Endothelial cell of umbilical vein (primary cell): ENCODE measurements around the gene TTBK1. TPM values are rescaled to one million over a fixed set of nuclear protein-coding genes. Genes with fewer than 3 reads are reported as not detected.

Experiments
- BruUV-seq: library from RNA; stranded (reverse); fragments of 400-500 nt; replicated peaks from 2 replicates; lab custom pipeline; 2021; lab: Mats Ljungman, UMichigan
- CTCF ChIA-PET: fragments of 300-600, 350-600 bp; sonication (Branson Sonifier 250); formaldehyde crosslinking; loops from one replicate; lab custom pipeline; 2021; ENCODE audit warnings: antibody characterized with exemption, inconsistent platforms; lab: Charles Lee
- POLR2A ChIA-PET: fragments of 300-600, 350-600 bp; sonication (Branson Sonifier 250); formaldehyde crosslinking; loops from one replicate; lab custom pipeline; 2021; ENCODE audit warnings: antibody characterized with exemption, inconsistent platforms; lab: Charles Lee
- DNase-seq: peaks from one replicate; pipeline ENCODE4 v3.0.0-alpha.2; 2011; ENCODE audit warnings: low read depth, low spot score
- FAIRE-seq: peaks from 2 replicates; lab custom pipeline; 2011; peaks lifted over from hg19 to GRCh38; lab: Jason Lieb, UNC
- H2AFZ ChIP-seq: 2 replicates; pipeline ENCODE4 v1.6.0; 2012; ENCODE audit warnings: low read depth, low read length, control low read depth, inconsistent platforms
- H3K27ac ChIP-seq: 2 replicates; pipeline ENCODE4 v1.5.1; 2011; ENCODE audit warnings: low read depth, mild to moderate bottlenecking, control low read depth, low read length, moderate library complexity; ENCODE audit not compliant: insufficient read depth
- H3K27me3 ChIP-seq, 2 experiments: 2 replicates each; pipeline versions ENCODE4 v1.6.0 to v1.6.1; 2011; ENCODE audit warnings: low read length in 2 of 2, mixed read lengths in 1 of 2; ENCODE audit not compliant: control insufficient read depth in 2 of 2, insufficient read depth in 2 of 2
- H3K36me3 ChIP-seq, 2 experiments: 2 replicates in 1 of 2; 3 replicates in 1 of 2; pipeline ENCODE4 v1.5.1; 2011; ENCODE audit warnings: low read length in 2 of 2, mild to moderate bottlenecking in 1 of 2, moderate library complexity in 1 of 2; ENCODE audit not compliant: control insufficient read depth in 2 of 2, insufficient read depth in 2 of 2; ENCODE audit errors: extremely low read depth in 1 of 2
- H3K4me1 ChIP-seq: 3 replicates; pipeline ENCODE4 v1.5.1; 2011; ENCODE audit warnings: mild to moderate bottlenecking, low read length; ENCODE audit not compliant: control insufficient read depth, insufficient read depth; ENCODE audit errors: extremely low read depth
- H3K4me2 ChIP-seq: 2 replicates; pipeline ENCODE4 v1.6.1; 2011; ENCODE audit warnings: low read length, control low read depth, mixed read lengths; ENCODE audit not compliant: insufficient read depth
- H3K4me3 ChIP-seq, 3 experiments: fragments of 200-600 bp in 1 of 3; sonication (generic), shearing (Covaris generic) in 1 of 3; replicated peaks in 1 of 3; 2 replicates each; pipeline ENCODE4 v1.5.1; 2011 to 2016; ENCODE audit warnings: control low read depth in 3 of 3, low read length in 3 of 3, mild to moderate bottlenecking in 2 of 3, inconsistent platforms in 1 of 3, low read depth in 1 of 3, moderate library complexity in 1 of 3; ENCODE audit not compliant: insufficient read depth in 1 of 3
- H3K79me2 ChIP-seq: 2 replicates; pipeline ENCODE4 v1.6.0; 2012; ENCODE audit warnings: low read length, inconsistent platforms; ENCODE audit not compliant: control insufficient read depth, insufficient read depth
- H3K9ac ChIP-seq: replicated peaks from 2 replicates; pipeline ENCODE3; 2011; ENCODE audit warnings: low read length, control low read depth; ENCODE audit not compliant: insufficient read depth; ENCODE audit errors: extremely low read depth
- H3K9me1 ChIP-seq: replicated peaks from 3 replicates; pipeline ENCODE4 v1.6.0; 2011; ENCODE audit warnings: mild to moderate bottlenecking, low read length; ENCODE audit not compliant: control insufficient read depth, insufficient read depth; ENCODE audit errors: extremely low read depth
- H3K9me3 ChIP-seq: replicated peaks from 2 replicates; pipeline ENCODE4 v1.5.1; 2012; ENCODE audit warnings: low read length, inconsistent platforms; ENCODE audit not compliant: control insufficient read depth, insufficient read depth
- H4K20me1 ChIP-seq: replicated peaks from 2 replicates; pipeline ENCODE3; 2011; ENCODE audit warnings: mild to moderate bottlenecking, low read length; ENCODE audit not compliant: control insufficient read depth, insufficient read depth; ENCODE audit errors: extremely low read depth
- EZH2 ChIP-seq: IDR thresholded peaks from 2 replicates; pipeline ENCODE4 v1.6.1; 2012; ENCODE audit warnings: borderline replicate concordance, low read depth, mild to moderate bottlenecking, moderate library complexity, low read length, inconsistent platforms; ENCODE audit not compliant: severe bottlenecking
- FOS ChIP-seq: IDR thresholded peaks from 2 replicates; pipeline ENCODE4 v1.6.1; 2011; ENCODE audit warnings: mild to moderate bottlenecking, low read length, moderate library complexity, borderline replicate concordance; ENCODE audit not compliant: insufficient read depth
- GATA2 ChIP-seq: IDR thresholded peaks from 2 replicates; pipeline ENCODE4 v1.7.0; 2011; ENCODE audit warnings: low read depth, mild to moderate bottlenecking, moderate library complexity, mixed read lengths, low read length; ENCODE audit not compliant: insufficient read length, insufficient read depth
- JUN ChIP-seq: IDR thresholded peaks from 2 replicates; pipeline ENCODE4 v1.6.1; 2011; ENCODE audit warnings: borderline replicate concordance, low read depth; ENCODE audit not compliant: insufficient read length, insufficient read depth
- MAX ChIP-seq: IDR thresholded peaks from 2 replicates; pipeline ENCODE4 v1.6.1; 2011; ENCODE audit not compliant: insufficient read depth, insufficient read length
- MYC ChIP-seq: IDR thresholded peaks from one replicate; pipeline ENCODE4 v1.6.1; 2011; ENCODE audit warnings: mild to moderate bottlenecking, low read depth, low read length
- POLR2A ChIP-seq: IDR thresholded peaks from 2 replicates; pipeline ENCODE4 v1.6.1; 2012; ENCODE audit warnings: low read depth, mild to moderate bottlenecking, control low read depth, low read length
- POLR2AphosphoS5 ChIP-seq: IDR thresholded peaks from 2 replicates; pipeline ENCODE4 v1.6.1; 2012; ENCODE audit warnings: low read depth, mild to moderate bottlenecking, control low read depth, low read length, moderate library complexity; ENCODE audit not compliant: insufficient read depth
- dilution Hi-C: fragments of 300-500 bp; cut with MboI; formaldehyde crosslinking; loops from one replicate; pipeline ENCODE4 v1.15.0; 2019; ENCODE audit warnings: low sequenced_read_pairs; ENCODE audit not compliant: extremely low pct_ligation_motif_present
- intact Hi-C: fragments of 100-400 bp; cut with micrococcal nuclease; formaldehyde crosslinking; loops from one replicate; pipeline ENCODE4 v1.10.0; 2022
- polyA plus RNA-seq, 4 experiments: library from polyadenylated mRNA; depleted of rRNA in 3 of 4; stranded (reverse) in 3 of 4; unstranded in 1 of 4; fragments of >200 nt; gene quantifications; 2 replicates each; pipeline versions ENCODE4 v1.2.1 to v1.2.3, GENCODE V29; 2011 to 2012; ENCODE audit warnings: missing spikeins in 1 of 4
- total RNA-seq: library from RNA; stranded (reverse); gene quantifications from 2 replicates; pipeline ENCODE4 v1.2.3, GENCODE V29; 2021
- TF ChIP-seq, protein P1 (sequence below), 2 donors: IDR thresholded peaks; 1 replicate in 1 of 2; 2 replicates in 1 of 2; pipeline ENCODE4 v1.5.1; 2011; ENCODE audit warnings: low read length in 2 of 2, mild to moderate bottlenecking in 2 of 2, moderate library complexity in 2 of 2, control low read depth in 1 of 2, inconsistent platforms in 1 of 2, low read depth in 1 of 2; ENCODE audit not compliant: insufficient read depth in 1 of 2; ENCODE audit errors: extremely low read depth in 1 of 2

Gene TTBK1
- total and polyA plus RNA-seq, 2 donors (not counting 3 experiments of a cell fraction or from before 2014, with no cell fraction given), result 0.06 TPM; not detected in 1

DNA sequence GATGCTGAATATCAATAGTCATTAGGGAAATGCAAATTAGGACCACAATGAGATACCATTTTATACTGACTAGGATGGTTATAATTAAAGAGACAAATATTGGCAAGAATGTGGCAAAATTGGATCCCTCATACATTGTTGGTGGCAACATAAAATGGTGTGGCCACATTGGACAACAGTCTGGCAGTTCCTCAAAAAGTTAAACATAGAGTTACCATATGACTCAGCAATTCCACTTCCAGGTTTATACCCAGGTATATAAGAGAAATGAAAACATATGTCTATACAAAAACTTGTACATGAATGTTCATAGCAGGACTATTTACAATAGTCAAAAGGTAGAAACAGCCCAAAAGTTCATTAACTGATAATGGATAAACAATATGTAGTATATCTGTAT lies 67.3 kb downstream of the TTBK1 start:
- no peak overlapping the region for H3K4me3 ChIP-seq
- H4K20me1 ChIP-seq, result no peaks in the 10 kb centered on the region
- H3K9me3 ChIP-seq, result no peaks in the 10 kb centered on the region
- no peaks in the 10 kb centered on the region for H3K36me3 ChIP-seq
- H3K9me1 ChIP-seq, result no peaks in the 10 kb centered on the region
- ChIA-PET CTCF (interaction anchor here (1.4 kb wide), 1 partner anchor 47 kb away, joined by 4 read pairs; no protein-coding TSS in a partner anchor), POLR2A (no interaction called here)
- H3K4me2 ChIP-seq, result no peak overlapping the region
- peaks cover 13 to 16% of the 10 kb centered on the region in 2 experiments for H3K27me3 ChIP-seq
- intact Hi-C loops (no loop called here), dilution Hi-C loops (no loop called here)
- no peak overlapping the region for H2AFZ ChIP-seq
- H3K27ac ChIP-seq, result no peak overlapping the region
- BruUV-seq, result no TSS peak
- no peak for FAIRE-seq
- H3K9ac ChIP-seq, result no peak overlapping the region
- TF ChIP-seq POLR2A, result no peak
- TF ChIP-seq EZH2, result no peak
- TF ChIP-seq MYC, result no peak
- no peak for TF ChIP-seq JUN
- TF ChIP-seq POLR2AphosphoS5, result no peak
- H3K79me2 ChIP-seq, result no peaks in the 10 kb centered on the region
- peaks cover 8% of the 10 kb centered on the region for H3K4me1 ChIP-seq
- no peak for DNase-seq

- no peaks in the 10 kb centered on the region for H3K36me3 ChIP-seq
- CTCF ChIA-PET, result interaction anchor here (1.4 kb wide), 1 partner anchor 48 kb away, joined by 4 read pairs; no protein-coding TSS in a partner anchor
- no peak for FAIRE-seq
- dilution Hi-C loops, result no loop called here
- H3K9me1 ChIP-seq, result no peaks in the 10 kb centered on the region
- POLR2A ChIA-PET, result no interaction called here
- no peak for DNase-seq
- no peak overlapping the region for H3K27ac ChIP-seq
- TF ChIP-seq GATA2 (no peak), POLR2A (no peak), POLR2AphosphoS5 (no peak), MYC (no peak), EZH2 (no peak), JUN (no peak), MAX (no peak), FOS (no peak)
- TF ChIP-seq, protein P1, sequence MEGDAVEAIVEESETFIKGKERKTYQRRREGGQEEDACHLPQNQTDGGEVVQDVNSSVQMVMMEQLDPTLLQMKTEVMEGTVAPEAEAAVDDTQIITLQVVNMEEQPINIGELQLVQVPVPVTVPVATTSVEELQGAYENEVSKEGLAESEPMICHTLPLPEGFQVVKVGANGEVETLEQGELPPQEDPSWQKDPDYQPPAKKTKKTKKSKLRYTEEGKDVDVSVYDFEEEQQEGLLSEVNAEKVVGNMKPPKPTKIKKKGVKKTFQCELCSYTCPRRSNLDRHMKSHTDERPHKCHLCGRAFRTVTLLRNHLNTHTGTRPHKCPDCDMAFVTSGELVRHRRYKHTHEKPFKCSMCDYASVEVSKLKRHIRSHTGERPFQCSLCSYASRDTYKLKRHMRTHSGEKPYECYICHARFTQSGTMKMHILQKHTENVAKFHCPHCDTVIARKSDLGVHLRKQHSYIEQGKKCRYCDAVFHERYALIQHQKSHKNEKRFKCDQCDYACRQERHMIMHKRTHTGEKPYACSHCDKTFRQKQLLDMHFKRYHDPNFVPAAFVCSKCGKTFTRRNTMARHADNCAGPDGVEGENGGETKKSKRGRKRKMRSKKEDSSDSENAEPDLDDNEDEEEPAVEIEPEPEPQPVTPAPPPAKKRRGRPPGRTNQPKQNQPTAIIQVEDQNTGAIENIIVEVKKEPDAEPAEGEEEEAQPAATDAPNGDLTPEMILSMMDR (IDR thresholded peaks at IDR 0.05; ENCODE audit: extremely low read depth in 1 of 2, insufficient read depth in 1 of 2, low read depth in 1 of 2, low read length in 2 of 2), result no peak
- no peak overlapping the region for H3K4me3 ChIP-seq
- BruUV-seq, result no TSS peak
- no peak overlapping the region for H3K9ac ChIP-seq
- H3K9me3 ChIP-seq, result no peaks in the 10 kb centered on the region
- no peaks in the 10 kb centered on the region for H3K79me2 ChIP-seq
- no peak overlapping the region for H2AFZ ChIP-seq
- no peak overlapping the region for H3K4me2 ChIP-seq
- peaks cover 16 to 18% of the 10 kb centered on the region in 2 experiments for H3K27me3 ChIP-seq
- H4K20me1 ChIP-seq, result no peaks in the 10 kb centered on the region
- intact Hi-C loops, result no loop called here
- H3K4me1 ChIP-seq, result peaks cover 8% of the 10 kb centered on the region
These were observed 68.4 kb downstream of the TTBK1 start for GRCh38 chr6:43311666-43312065.
